Glutamatergic neuron (in vitro differentiated cells): ENCODE measurements around the gene CYP2F1. TPM values are rescaled to one million over a fixed set of nuclear protein-coding genes. Genes with fewer than 3 reads are reported as not detected.
"Not testable (repeated sequence)": the region's sequence is repeated elsewhere in the genome, so short reads cannot be mapped to it uniquely, and the experiment has no call there.

Source experiments
- DNase-seq: peaks from one replicate; pipeline ENCODE4 v3.0.0; 2022
- H3K27ac Mint-ChIP-seq: one replicate; pipeline ENCODE4 v1.8.0; 2020; ENCODE audit warnings: mild to moderate bottlenecking, mixed read lengths, inconsistent platforms; ENCODE audit not compliant: unreplicated experiment
- H3K27me3 Mint-ChIP-seq: one replicate; pipeline ENCODE4 v1.8.0; 2020; ENCODE audit warnings: mild to moderate bottlenecking, moderate library complexity, mixed read lengths, inconsistent platforms; ENCODE audit not compliant: unreplicated experiment
- H3K36me3 Mint-ChIP-seq: one replicate; pipeline ENCODE4 v1.8.0; 2020; ENCODE audit warnings: mild to moderate bottlenecking, mixed read lengths, inconsistent platforms; ENCODE audit not compliant: unreplicated experiment
- H3K4me1 Mint-ChIP-seq: one replicate; pipeline ENCODE4 v1.8.0; 2020; ENCODE audit warnings: mild to moderate bottlenecking, low read depth, mixed read lengths, inconsistent platforms; ENCODE audit not compliant: unreplicated experiment
- H3K4me3 Mint-ChIP-seq: one replicate; pipeline ENCODE4 v1.8.0; 2020; ENCODE audit warnings: mild to moderate bottlenecking, mixed read lengths, inconsistent platforms; ENCODE audit not compliant: unreplicated experiment
- H3K9me3 Mint-ChIP-seq: one replicate; pipeline ENCODE4 v1.8.0; 2020; ENCODE audit warnings: mild to moderate bottlenecking, moderate library complexity, mixed read lengths, inconsistent platforms; ENCODE audit not compliant: unreplicated experiment
- total RNA-seq: library from RNA; stranded (reverse); fragmentation: NEBNext Ultra II Directional; extraction: Animal tissue kit (Norgen Biotek cat#: 25700); gene quantifications from one replicate; pipeline ENCODE4 v1.2.1, GENCODE V29; 2021; ENCODE audit not compliant: unreplicated experiment
- TF ChIP-seq, protein P1 (sequence below): fragments of 200-600 bp; sonication (generic); IDR thresholded peaks from one replicate; pipeline ENCODE4 v1.5.0; 2021; ENCODE audit not compliant: partially characterized antibody, unreplicated experiment

The CYP2F1 gene
- total RNA-seq, 1 donor from 2014 or later = not detected

DNA sequence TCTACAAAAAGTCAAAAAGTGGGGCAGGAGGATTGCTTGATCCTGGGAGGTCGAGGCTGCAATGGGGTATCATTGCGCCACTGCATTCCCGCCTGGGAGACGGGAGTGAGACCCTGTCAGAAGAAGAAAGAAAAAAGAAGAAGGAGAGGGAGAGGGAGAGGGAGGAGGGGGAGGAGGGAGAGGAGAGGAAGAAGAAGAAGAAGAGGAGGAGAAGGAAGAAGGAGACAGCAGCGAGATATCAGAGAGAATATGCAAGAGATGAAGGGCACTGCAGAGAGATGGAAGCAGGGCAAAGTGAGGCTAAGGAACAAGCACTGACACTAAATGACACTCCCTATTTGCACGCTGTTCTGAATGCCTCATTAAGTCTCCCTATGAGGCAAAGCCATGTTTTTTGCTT, 14.5 kb downstream of the CYP2F1 start:
- peaks cover 1% of the 10 kb centered on the region for H3K4me1 Mint-ChIP-seq
- H3K27me3 Mint-ChIP-seq = peaks cover 8% of the 10 kb centered on the region
- no peak for DNase-seq
- TF ChIP-seq, protein P1, sequence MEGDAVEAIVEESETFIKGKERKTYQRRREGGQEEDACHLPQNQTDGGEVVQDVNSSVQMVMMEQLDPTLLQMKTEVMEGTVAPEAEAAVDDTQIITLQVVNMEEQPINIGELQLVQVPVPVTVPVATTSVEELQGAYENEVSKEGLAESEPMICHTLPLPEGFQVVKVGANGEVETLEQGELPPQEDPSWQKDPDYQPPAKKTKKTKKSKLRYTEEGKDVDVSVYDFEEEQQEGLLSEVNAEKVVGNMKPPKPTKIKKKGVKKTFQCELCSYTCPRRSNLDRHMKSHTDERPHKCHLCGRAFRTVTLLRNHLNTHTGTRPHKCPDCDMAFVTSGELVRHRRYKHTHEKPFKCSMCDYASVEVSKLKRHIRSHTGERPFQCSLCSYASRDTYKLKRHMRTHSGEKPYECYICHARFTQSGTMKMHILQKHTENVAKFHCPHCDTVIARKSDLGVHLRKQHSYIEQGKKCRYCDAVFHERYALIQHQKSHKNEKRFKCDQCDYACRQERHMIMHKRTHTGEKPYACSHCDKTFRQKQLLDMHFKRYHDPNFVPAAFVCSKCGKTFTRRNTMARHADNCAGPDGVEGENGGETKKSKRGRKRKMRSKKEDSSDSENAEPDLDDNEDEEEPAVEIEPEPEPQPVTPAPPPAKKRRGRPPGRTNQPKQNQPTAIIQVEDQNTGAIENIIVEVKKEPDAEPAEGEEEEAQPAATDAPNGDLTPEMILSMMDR = no peak
- H3K27ac Mint-ChIP-seq = no peak overlapping the region
- no peaks in the 10 kb centered on the region for H3K36me3 Mint-ChIP-seq
- H3K4me3 Mint-ChIP-seq = no peak overlapping the region
- H3K9me3 Mint-ChIP-seq = peaks cover 5% of the 10 kb centered on the region

DNA sequence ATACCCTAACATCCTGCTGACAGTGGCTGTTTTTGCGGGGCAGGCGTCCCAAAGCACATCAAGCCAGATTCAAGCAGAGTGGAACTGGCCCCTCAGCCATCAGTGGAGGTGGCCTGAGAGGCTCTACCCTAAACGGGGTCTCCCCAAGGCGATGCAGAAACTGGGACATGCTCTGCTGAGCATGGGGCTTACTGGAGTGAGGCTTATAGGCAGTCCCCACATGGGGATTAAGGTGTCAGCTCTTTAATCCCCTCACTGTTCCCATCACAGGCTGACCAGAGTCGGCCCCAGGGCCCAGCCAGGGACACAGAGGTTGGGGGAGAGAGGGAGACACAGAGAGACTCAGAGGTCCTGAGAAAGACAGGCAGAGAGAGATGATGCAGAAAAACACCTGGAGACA, 17.0 kb downstream of the CYP2F1 start:
- no peak for DNase-seq
- Mint-ChIP-seq H3K4me3 (no peak overlapping the region), H3K36me3 (no peaks in the 10 kb centered on the region), H3K4me1 (peaks cover 1% of the 10 kb centered on the region), H3K9me3 (peaks cover 9% of the 10 kb centered on the region), H3K27me3 (peaks cover 11% of the 10 kb centered on the region), H3K27ac (no peak overlapping the region)
- TF ChIP-seq, protein P1 = no peak

DNA sequence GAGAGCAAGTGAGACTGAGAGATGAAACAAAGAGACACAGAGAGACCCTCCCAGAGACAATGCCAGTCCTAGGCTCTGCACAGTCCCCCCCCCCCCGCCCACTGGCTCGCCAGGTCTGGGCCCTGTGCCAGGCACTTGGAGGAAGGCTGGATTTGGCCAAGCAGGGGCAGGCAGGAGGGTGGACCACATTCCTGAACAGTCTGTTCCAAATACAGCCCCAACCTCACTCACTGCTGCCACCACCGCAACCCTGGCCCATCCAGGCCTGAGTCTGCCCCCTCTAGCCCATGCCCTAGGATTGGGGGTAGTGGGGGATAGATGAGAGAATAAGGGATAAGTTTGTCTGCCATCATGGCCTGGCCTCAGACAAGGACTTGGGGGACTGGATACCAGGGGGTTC, 19.0 kb downstream of the CYP2F1 start:
- no peaks in the 10 kb centered on the region for H3K4me1 Mint-ChIP-seq
- TF ChIP-seq, protein P1 = no peak
- peaks cover 11% of the 10 kb centered on the region for H3K27me3 Mint-ChIP-seq
- H3K9me3 Mint-ChIP-seq = peaks cover 9% of the 10 kb centered on the region
- no peak for DNase-seq
- peak overlapping the region; percentile 18 for H3K4me3 Mint-ChIP-seq
- no peaks in the 10 kb centered on the region for H3K36me3 Mint-ChIP-seq
- no peak overlapping the region for H3K27ac Mint-ChIP-seq

DNA sequence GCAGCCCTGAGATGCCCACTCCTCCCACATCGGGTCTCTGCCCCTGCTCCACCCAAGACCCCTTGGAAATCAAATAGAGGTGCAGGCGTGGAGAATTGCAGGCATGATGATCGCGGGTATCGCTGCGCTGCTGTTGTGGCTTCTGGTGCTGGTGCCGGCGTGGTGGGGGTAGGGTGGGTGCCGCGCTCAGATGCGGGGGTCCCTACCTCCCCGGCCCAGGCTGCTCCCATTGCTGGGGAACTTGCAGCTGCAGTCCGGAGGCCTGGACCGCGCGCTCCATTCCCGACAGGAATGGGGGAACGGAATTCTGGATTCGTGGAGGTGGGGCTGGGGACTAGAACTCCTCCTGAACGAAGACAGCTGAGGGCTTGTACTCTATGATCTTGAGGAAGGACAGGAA, 20.4 kb downstream of the CYP2F1 start:
- TF ChIP-seq, protein P1 = no peak
- Mint-ChIP-seq H3K4me1 (no peaks in the 10 kb centered on the region), H3K27me3 (peaks cover 11% of the 10 kb centered on the region), H3K27ac (no peak overlapping the region), H3K4me3 (peak overlapping the region; percentile 75), H3K36me3 (no peaks in the 10 kb centered on the region), H3K9me3 (peaks cover 9% of the 10 kb centered on the region)
- no peak for DNase-seq

DNA sequence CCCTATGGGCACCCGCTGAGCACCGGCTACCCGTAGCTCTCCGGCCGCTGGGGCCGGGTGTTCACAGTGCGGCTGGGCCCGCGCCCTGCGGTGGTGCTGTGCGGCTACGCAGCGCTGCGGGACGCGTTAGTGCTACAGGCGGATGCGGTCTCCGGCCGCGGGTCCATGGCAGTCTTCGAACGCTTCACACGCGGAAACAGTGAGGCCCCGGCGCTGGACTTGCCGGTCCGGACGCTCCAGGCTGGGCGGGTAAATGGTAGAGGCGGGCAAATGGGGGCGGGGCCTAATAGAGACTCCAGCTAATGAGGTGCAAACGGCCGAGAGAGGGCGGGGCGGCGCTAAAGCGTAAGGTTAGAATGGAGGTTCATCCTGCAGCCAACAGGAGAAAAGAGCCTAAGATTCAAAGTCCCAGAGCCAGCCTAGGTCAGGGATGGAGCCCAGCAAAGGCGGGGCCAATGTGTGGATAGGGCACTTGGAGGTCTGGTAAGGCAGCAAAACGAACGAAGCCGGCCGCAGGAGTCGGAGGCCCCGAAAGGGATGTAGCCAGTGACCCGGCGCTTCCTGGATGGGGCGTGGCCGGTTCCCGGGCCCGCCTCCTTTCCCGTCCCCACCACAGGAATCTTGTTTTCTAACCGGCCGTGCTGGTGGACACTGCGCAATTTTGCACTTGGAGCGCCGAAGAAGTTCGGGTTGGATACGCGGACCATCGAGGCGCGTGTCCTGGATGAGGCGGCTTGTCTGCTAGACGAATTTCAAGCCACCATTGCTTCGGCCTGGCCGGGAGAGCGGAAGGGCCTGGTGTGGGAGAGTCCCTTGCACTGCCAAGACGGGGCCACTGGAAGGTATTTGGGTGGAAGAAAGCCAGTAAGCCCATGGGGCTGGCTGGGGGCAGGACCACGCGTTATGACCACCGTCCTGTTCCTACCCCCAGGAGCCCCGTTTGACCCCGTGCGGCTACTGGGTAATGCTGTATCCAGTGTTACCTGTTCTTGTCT, 21.5 kb downstream of the CYP2F1 start:
- H3K36me3 Mint-ChIP-seq, H3K27ac Mint-ChIP-seq, H3K27me3 Mint-ChIP-seq, H3K4me1 Mint-ChIP-seq, H3K9me3 Mint-ChIP-seq: not testable (repeated sequence)
- peak; percentile 69 for DNase-seq
- H3K4me3 Mint-ChIP-seq = peak overlapping the region; percentile 91
